ENCODE data around the gene WDR18. TPM values are rescaled to one million over a fixed set of nuclear protein-coding genes. Genes with fewer than 3 reads are reported as not detected.
A peak's percentile ranks its signal among the peaks of the same experiment; 100 is the strongest.

WDR18 gene
- total RNA-seq, 1 experiment from 2014 or later = 140 TPM

DNA sequence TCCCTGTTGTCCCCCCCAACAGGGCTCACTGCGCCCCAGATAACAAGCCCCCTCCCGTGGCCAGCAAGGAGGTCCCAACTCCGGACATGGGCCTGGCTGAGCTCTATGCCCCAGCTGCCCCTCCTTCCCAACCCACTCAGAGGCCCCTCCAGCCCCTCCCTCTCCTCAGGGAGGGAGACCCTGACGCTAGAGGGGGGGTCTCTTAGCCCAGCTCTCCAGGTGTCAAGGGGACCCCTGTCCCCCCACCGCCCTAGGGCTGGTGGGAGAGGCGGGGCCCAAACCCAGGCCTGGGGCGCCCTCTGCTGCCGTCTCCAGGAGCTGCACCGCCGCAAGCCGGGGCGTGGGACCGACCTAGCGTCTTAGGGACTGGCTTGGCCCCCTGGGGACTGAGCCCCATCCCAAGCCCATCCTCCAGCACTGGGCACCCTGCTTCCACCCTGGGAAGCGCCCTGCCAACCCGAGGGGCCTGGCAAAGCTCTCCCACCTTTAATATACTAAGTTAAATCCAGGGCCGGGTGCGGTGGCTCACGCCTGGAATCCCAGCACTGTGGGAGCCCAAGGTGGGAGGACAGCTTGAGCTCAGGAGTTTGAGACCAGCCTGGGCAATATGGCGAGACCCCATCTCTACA lies 17.5 kb downstream of the WDR18 start:
- peak; percentile 98 for DNase-seq
- no peak overlapping the region; the same call in 1 of the 2 replicates for H3K4me3 ChIP-seq (ENCODE audit: insufficient read depth, low read depth, low read length)

DNA sequence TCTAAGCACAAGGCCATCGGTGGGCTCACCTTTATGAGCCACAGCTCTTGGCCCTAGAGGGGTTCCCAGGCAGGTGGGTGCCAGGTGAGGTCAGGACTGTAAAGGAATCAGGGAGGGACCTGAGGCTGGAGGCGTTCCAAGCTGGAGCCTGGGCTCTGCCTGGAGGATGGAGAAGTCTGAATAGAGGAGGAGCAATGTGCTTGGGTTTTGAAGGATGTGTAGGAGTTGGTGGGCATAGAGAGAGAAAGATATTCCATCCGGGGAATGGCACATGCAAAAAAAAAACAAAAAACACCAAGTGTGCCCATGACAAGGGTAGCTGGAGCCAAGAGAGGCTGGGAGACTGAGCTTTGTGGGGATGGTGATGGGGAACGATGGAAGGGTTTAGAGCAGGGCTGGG lies 18.5 kb downstream of the WDR18 start:
- H3K4me3 ChIP-seq (ENCODE audit: insufficient read depth, low read depth, low read length) = no peak overlapping the region
- no peaks in the 10 kb centered on the region for H3K36me3 ChIP-seq (replicated peaks; ENCODE audit: control insufficient read depth, insufficient read depth, low read length)
- no peak for DNase-seq
- H3K27me3 ChIP-seq (ENCODE audit: control insufficient read depth, insufficient read depth, low read length) = peaks cover 25% of the 10 kb centered on the region

More for the DNA sequence above, 17.5 kb downstream of the WDR18 start:
- Histone ChIP-seq H3K36me3 (replicated peaks; ENCODE audit: control insufficient read depth, insufficient read depth, low read length) (no peaks in the 10 kb centered on the region), H3K27me3 (ENCODE audit: control insufficient read depth, insufficient read depth, low read length) (peaks cover 25% of the 10 kb centered on the region)

GRCh38 chr19:1003283-1003682 lies 19.1 kb downstream of the WDR18 start:
- H3K36me3 ChIP-seq (replicated peaks; ENCODE audit: control insufficient read depth, insufficient read depth, low read length) = no peaks in the 10 kb centered on the region
- no peak overlapping the region for H3K4me3 ChIP-seq (ENCODE audit: insufficient read depth, low read depth, low read length)
- peaks cover 21% of the 10 kb centered on the region for H3K27me3 ChIP-seq (ENCODE audit: control insufficient read depth, insufficient read depth, low read length)
- DNase-seq = no peak

- peaks cover 15% of the 10 kb centered on the region for H3K27me3 ChIP-seq (ENCODE audit: control insufficient read depth, insufficient read depth, low read length)
- H3K36me3 ChIP-seq (replicated peaks; ENCODE audit: control insufficient read depth, insufficient read depth, low read length) = no peaks in the 10 kb centered on the region
- peak; percentile 78 for DNase-seq
- H3K4me3 ChIP-seq (ENCODE audit: insufficient read depth, low read depth, low read length) = no peak overlapping the region
These were observed 20.2 kb downstream of the WDR18 start for GRCh38 chr19:1004204-1004802.

GRCh38 chr19:1004803-1005664 lies 20.9 kb downstream of the WDR18 start:
- no peak overlapping the region for H3K4me3 ChIP-seq (ENCODE audit: insufficient read depth, low read depth, low read length)
- peaks cover 13% of the 10 kb centered on the region for H3K27me3 ChIP-seq (ENCODE audit: control insufficient read depth, insufficient read depth, low read length)
- peaks cover 1% of the 10 kb centered on the region; the same call in 1 of the 2 replicates for H3K36me3 ChIP-seq (replicated peaks; ENCODE audit: control insufficient read depth, insufficient read depth, low read length)
- DNase-seq = no peak

DNA sequence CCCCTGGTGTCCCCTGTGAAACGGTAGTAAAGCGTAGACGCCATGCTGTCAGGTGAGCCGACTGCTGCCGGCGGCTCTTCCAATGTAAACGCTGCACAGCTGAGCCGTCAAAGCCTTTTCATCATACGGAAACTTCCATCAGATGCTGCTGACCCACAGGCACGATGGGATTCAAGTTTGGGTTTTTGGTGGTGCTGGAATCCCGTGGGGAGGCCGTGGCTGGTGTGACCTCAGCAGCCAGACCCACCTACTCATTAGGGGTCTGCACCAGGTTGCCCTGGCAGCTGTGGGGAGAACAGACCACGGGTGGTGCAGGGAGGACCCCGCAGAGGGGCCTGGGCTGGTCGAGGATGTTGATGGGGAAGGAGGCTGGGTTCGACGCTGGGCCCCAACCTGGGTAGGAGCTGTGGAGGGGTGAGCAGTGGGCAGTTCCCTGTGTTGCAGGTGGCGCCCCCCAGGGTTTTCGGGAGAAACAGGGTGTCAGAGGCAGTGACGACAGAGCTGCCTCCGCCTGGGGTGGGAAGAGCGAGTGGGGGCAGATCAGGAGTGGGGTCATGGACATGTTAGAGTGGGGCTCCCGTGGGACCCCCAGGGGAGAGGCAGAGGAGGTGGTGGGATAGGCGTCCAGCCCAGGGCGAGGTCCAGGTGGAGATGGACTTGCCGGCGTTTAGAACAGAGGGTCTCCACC lies 22.7 kb downstream of the WDR18 start:
- Histone ChIP-seq H3K36me3 (replicated peaks; ENCODE audit: control insufficient read depth, insufficient read depth, low read length) (peaks cover 1% of the 10 kb centered on the region; the same call in 1 of the 2 replicates), H3K4me3 (ENCODE audit: insufficient read depth, low read depth, low read length) (no peak overlapping the region), H3K27me3 (ENCODE audit: control insufficient read depth, insufficient read depth, low read length) (no peaks in the 10 kb centered on the region)
- DNase-seq = no peak

DNA sequence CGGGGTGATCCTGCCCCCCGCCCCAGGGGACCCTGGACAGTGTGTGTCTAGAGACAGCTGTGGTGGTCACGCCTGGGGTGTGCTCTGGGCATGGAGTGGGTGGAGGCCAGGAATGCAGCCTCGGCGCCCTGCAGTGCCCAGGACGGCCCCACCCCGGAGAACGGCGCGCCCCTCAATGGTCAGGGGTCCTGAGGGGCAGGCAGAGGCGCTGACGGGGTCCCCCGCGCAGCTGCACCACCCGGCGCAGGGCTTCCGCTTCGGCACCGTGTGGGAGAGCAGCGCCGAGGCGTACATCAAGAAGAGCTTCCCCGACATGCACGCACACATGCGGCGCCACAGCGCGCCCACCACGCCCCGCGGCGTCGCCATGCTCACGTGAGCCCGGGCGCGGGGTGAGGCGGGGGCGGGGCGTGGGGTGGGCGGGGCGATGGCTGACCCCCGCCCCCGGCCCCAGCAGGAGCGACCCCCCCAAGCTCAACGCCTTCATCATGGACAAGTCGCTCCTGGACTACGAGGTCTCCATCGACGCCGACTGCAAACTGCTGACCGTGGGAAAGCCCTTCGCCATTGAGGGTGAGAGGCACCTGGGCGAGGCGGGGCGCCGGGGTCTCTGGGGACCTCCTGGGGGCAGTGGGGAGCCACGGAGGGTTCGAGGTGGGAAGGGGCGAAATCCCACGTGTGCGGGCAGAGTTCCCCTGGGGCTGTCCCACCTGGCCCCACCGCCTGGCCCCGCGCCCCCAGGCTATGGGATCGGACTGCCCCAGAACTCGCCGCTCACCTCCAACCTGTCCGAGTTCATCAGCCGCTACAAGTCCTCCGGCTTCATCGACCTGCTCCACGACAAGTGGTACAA lies 23.5 kb downstream of the WDR18 start:
- DNase-seq = peak; percentile 77
- no peak overlapping the region for H3K4me3 ChIP-seq (ENCODE audit: insufficient read depth, low read depth, low read length)
- H3K36me3 ChIP-seq (replicated peaks; ENCODE audit: control insufficient read depth, insufficient read depth, low read length) = peaks cover 4% of the 10 kb centered on the region
- no peaks in the 10 kb centered on the region for H3K27me3 ChIP-seq (ENCODE audit: control insufficient read depth, insufficient read depth, low read length)

- H3K27me3 ChIP-seq (ENCODE audit: control insufficient read depth, insufficient read depth, low read length) = no peaks in the 10 kb centered on the region
- peaks cover 6% of the 10 kb centered on the region for H3K36me3 ChIP-seq (replicated peaks; ENCODE audit: control insufficient read depth, insufficient read depth, low read length)
- peak; percentile 78 for DNase-seq
- H3K4me3 ChIP-seq (ENCODE audit: insufficient read depth, low read depth, low read length) = no peak overlapping the region
These were observed 24.3 kb downstream of the WDR18 start for GRCh38 chr19:1008268-1009040.

DNA sequence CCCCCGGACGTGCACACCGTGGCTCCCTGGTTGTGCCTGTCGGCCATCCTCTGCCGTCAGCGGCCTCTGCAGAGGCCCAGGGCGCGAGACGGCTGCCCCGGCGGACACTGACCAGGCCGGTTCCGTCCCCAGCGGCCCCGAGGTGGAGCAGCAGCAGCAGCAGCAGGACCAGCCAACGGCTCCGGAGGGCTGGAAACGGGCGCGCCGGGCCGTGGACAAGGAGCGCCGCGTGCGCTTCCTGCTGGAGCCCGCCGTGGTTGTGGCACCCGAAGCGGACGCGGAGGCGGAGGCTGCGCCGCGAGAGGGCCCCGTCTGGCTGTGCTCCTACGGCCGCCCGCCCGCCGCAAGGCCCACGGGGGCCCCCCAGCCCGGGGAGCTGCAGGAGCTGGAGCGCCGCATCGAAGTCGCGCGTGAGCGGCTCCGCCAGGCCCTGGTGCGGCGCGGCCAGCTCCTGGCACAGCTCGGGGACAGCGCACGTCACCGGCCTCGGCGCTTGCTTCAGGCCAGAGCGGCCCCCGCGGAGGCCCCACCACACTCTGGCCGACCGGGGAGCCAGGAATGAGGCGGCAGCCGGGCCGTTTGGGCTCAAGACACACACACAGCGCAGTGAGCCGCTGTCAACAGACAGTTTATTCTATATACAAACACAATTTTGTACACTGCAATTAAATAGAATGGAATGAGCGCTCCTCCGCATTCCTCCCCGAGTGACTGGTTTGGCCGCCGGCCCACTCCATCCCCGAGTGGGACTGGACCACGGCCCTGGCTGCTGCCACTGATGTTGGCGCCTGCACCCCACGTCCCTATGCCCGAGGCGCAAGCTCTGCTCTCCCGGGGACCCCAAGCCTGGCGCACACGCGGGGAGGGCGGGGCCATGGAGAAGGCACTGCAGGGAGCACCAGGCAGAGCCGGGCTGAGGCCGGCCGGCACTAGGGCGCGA lies 25.2 kb downstream of the WDR18 start:
- H3K36me3 ChIP-seq (replicated peaks; ENCODE audit: control insufficient read depth, insufficient read depth, low read length) = peaks cover 6% of the 10 kb centered on the region
- peak; percentile 80 for DNase-seq
- no peaks in the 10 kb centered on the region for H3K27me3 ChIP-seq (ENCODE audit: control insufficient read depth, insufficient read depth, low read length)
- H3K4me3 ChIP-seq (ENCODE audit: insufficient read depth, low read depth, low read length) = no peak overlapping the region

- Histone ChIP-seq H3K4me3 (ENCODE audit: insufficient read depth, low read depth, low read length) (no peak overlapping the region), H3K36me3 (replicated peaks; ENCODE audit: control insufficient read depth, insufficient read depth, low read length) (peaks cover 6% of the 10 kb centered on the region), H3K27me3 (ENCODE audit: control insufficient read depth, insufficient read depth, low read length) (no peaks in the 10 kb centered on the region)
- peak; percentile 79 for DNase-seq
These were observed 25.9 kb downstream of the WDR18 start for GRCh38 chr19:1009981-1010538.

DNA sequence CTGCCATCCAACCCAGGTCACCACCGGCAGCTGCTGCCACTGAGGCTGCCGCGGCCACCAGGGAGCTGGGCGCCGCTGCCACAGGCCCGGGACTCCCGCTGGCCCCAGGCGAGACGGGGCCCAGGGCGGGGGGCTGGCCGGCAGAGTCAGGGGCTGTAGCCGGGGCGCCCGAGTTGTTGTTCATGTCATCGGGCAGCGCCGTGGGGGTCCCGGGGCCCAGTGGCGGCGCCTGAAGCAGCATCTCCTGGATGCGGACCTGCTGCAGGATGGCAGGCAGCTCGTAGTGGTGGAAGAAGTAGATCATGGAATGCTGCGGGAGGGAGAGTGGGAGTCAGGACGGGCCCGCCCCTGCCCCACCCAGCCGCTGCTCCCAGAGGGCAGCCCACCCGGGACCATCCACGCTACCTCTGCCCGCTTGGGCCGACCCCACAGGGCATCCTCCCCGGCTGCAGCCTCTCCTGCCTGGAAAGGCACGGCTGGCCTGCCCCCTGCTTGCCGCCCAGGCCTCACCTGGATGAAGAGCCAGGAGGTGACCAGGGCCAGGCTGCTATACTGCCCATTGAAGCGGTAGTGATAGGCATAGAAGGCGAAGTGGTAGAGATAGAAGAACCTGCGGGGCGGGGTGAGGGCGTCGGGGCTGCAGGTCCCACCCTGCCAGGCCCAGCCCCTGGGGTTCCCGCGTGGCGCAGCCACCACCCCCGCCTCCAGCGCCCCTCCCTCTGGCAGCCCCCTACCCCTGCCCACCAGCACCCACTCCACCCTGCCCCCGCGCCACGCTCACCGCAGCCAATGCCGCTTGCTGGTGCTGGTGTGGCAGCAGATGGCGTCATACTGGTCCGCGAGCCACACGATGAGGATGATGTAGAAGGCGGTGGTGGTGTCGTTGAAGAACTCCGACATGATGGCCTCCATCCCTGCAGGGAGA lies 26.7 kb downstream of the WDR18 start:
- Histone ChIP-seq H3K4me3 (ENCODE audit: insufficient read depth, low read depth, low read length) (no peak overlapping the region), H3K27me3 (ENCODE audit: control insufficient read depth, insufficient read depth, low read length) (no peaks in the 10 kb centered on the region), H3K36me3 (replicated peaks; ENCODE audit: control insufficient read depth, insufficient read depth, low read length) (peaks cover 6% of the 10 kb centered on the region)
- DNase-seq = no peak
